ENCODE measurements around the gene LSR. TPM values are rescaled to one million over a fixed set of nuclear protein-coding genes. Genes with fewer than 3 reads are reported as not detected.
A peak's percentile ranks its signal among the peaks of the same experiment; 100 is the strongest.

Gene LSR
- total and polyA plus RNA-seq, 7 donors: 1.7 to 5.2 (median 2.4) TPM

DNA sequence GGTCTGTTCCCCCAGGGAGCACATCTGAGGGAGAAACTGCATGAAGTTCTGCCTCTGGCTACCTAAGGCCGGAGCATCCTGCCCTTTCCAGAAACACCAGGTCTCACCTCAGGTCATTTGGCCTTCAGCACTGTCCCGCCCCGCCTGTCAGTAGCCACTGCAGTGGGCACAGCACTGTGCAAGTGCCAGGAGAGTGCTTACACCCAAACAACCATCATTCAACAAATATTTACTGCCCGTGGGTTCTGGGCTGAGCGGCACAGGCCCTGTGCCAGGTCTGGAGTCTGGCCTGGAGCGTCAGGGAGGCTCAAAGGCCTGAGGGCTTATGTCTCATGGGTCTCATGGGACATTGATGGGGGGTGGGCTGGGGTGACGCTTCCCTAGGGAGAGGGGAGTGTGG, 22.7 kb downstream of the LSR start:
- Histone ChIP-seq H3K4me1 (peaks cover 10% of the 10 kb centered on the region), H3K27ac (peak overlapping the region; percentile 15), H3K9me3 (no peaks in the 10 kb centered on the region), H3K27me3 (ENCODE audit: insufficient read depth in 3 of 3, low read length in 2 of 3) (no peaks in the 10 kb centered on the region), H3K4me3 (no peak overlapping the region), H3K36me3 (ENCODE audit: insufficient read depth in 1 of 2, low read depth in 1 of 2) (peaks cover 5 to 64% of the 10 kb centered on the region in 2 donors)
- intact Hi-C loops (cut with DNase I): loop anchor here in 1 of 2 donors (10.0 kb wide), 1 partner anchor 223 kb away; the partner anchor contains the start of gene KRTDAP
- TF ChIP-seq, protein P1, sequence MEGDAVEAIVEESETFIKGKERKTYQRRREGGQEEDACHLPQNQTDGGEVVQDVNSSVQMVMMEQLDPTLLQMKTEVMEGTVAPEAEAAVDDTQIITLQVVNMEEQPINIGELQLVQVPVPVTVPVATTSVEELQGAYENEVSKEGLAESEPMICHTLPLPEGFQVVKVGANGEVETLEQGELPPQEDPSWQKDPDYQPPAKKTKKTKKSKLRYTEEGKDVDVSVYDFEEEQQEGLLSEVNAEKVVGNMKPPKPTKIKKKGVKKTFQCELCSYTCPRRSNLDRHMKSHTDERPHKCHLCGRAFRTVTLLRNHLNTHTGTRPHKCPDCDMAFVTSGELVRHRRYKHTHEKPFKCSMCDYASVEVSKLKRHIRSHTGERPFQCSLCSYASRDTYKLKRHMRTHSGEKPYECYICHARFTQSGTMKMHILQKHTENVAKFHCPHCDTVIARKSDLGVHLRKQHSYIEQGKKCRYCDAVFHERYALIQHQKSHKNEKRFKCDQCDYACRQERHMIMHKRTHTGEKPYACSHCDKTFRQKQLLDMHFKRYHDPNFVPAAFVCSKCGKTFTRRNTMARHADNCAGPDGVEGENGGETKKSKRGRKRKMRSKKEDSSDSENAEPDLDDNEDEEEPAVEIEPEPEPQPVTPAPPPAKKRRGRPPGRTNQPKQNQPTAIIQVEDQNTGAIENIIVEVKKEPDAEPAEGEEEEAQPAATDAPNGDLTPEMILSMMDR (IDR thresholded peaks at IDR 0.05): no peak
- WGBS, 3 donors: 71 to 79% (median 79%) methylated on average over 7 of the region's 7 CpGs
- no peak for ATAC-seq
- peak in 1 of 2 donors; percentile 31 for DNase-seq

- no peak overlapping the region for H3K27ac ChIP-seq
- intact Hi-C loops (cut with DNase I): loop anchor here in 1 of 2 donors (10.0 kb wide), 1 partner anchor 223 kb away; the partner anchor contains the start of gene KRTDAP
Measured at GRCh38 chr19:35272122-35272719, 23.4 kb downstream of the LSR start.

GRCh38 chr19:35272954-35273649, 24.3 kb downstream of the LSR start:
- DNase-seq: no peak
- ATAC-seq: no peak
- Histone ChIP-seq H3K4me3 (no peak overlapping the region), H3K27ac (no peak overlapping the region), H3K4me1 (peaks cover 5% of the 10 kb centered on the region), H3K36me3 (ENCODE audit: insufficient read depth in 1 of 2, low read depth in 1 of 2) (peaks cover 5 to 78% of the 10 kb centered on the region in 2 donors), H3K9me3 (no peaks in the 10 kb centered on the region), H3K27me3 (ENCODE audit: insufficient read depth in 3 of 3, low read length in 2 of 3) (no peaks in the 10 kb centered on the region)
- intact Hi-C loops (cut with DNase I): loop anchor here in 1 of 2 donors (10.0 kb wide), 1 partner anchor 222 kb away; the partner anchor contains the start of gene KRTDAP
- TF ChIP-seq, protein P1 (IDR thresholded peaks at IDR 0.05): no peak
- 67 to 82% (median 68%) methylated on average over 10 of the region's 10 CpGs for WGBS, 3 donors

More at GRCh38 chr19:35272122-35272719, 23.4 kb downstream of the LSR start:
- Histone ChIP-seq H3K4me1 (peaks cover 5% of the 10 kb centered on the region), H3K27me3 (ENCODE audit: insufficient read depth in 3 of 3, low read length in 2 of 3) (no peaks in the 10 kb centered on the region), H3K4me3 (no peak overlapping the region), H3K9me3 (no peaks in the 10 kb centered on the region), H3K36me3 (ENCODE audit: insufficient read depth in 1 of 2, low read depth in 1 of 2) (peaks cover 5 to 71% of the 10 kb centered on the region in 2 donors)
- ATAC-seq (no peak), DNase-seq (no peak)
- TF ChIP-seq, protein P1 (IDR thresholded peaks at IDR 0.05): no peak
- WGBS, 3 donors: 87 to 92% (median 87%) methylated on average over 16 of the region's 16 CpGs

DNA sequence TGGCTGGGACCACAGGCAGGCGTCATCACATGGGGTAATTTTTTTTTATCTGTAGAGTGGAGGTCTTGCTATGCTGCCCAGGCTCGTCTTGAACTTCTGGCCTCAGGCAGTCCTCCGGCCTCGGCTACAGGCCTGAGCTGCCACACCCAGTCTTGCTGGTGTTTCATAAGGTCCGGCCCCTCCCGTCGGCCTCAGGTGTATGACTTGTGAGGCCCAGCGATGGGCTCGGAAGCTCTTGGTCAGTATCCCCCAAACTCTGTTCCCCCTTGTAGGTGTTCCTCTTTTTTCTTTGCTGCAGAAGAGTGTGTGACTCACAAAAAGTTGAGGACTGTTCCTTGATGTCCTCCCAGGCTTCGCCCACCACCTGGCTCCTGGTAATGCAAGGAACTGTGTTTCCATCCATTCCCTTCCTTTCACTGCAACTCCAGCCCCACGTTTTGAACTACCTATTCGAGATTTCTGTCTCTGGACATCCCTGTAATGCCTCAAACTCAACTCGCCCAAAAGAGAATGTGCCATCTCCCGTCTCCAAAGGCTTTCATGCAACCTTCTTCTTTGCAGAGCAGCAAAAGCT, 25.0 kb downstream of the LSR start:
- H3K36me3 ChIP-seq (ENCODE audit: insufficient read depth in 1 of 2, low read depth in 1 of 2): peaks cover 5 to 85% of the 10 kb centered on the region in 2 donors
- intact Hi-C loops (cut with DNase I): loop anchor here in 1 of 2 donors (10.0 kb wide), 1 partner anchor 221 kb away; the partner anchor contains the start of gene KRTDAP
- no peak for DNase-seq
- H3K9me3 ChIP-seq: no peaks in the 10 kb centered on the region
- peaks cover 5% of the 10 kb centered on the region for H3K4me1 ChIP-seq
- no peak for ATAC-seq
- TF ChIP-seq, protein P1 (IDR thresholded peaks at IDR 0.05): no peak
- WGBS, 3 donors: 73 to 91% (median 78%) methylated on average over 14 of the region's 14 CpGs
- H3K27me3 ChIP-seq (ENCODE audit: insufficient read depth in 3 of 3, low read length in 2 of 3): no peaks in the 10 kb centered on the region
- H3K27ac ChIP-seq: no peak overlapping the region
- H3K4me3 ChIP-seq: no peak overlapping the region
